Measurements from ENCODE around the gene PTF1A. TPM values are rescaled to one million over a fixed set of nuclear protein-coding genes. Genes with fewer than 3 reads are reported as not detected.

PTF1A gene
- total RNA-seq, 1 donor from 2014 or later: 50.7 TPM

GRCh38 chr10:23197416-23197861, 5.3 kb downstream of the PTF1A start:
- no peak overlapping the region for H3K4me3 Mint-ChIP-seq (ENCODE audit: low read depth)
- DNase-seq (ENCODE audit: low spot score, unreplicated experiment): no peak
- no peak for TF ChIP-seq CTCF (IDR thresholded peaks at IDR 0.05; ENCODE audit: unreplicated experiment)
- H3K4me1 Mint-ChIP-seq (ENCODE audit: low read depth): peaks cover 47% of the 10 kb centered on the region
- H3K27me3 Mint-ChIP-seq: peaks cover 67% of the 10 kb centered on the region
- no peaks in the 10 kb centered on the region for H3K9me3 Mint-ChIP-seq (ENCODE audit: low read depth)
- H3K36me3 Mint-ChIP-seq (ENCODE audit: insufficient read depth): peaks cover 6% of the 10 kb centered on the region
- no peak overlapping the region for H3K27ac Mint-ChIP-seq

GRCh38 chr10:23198610-23198939, 6.5 kb downstream of the PTF1A start:
- H3K4me1 Mint-ChIP-seq (ENCODE audit: low read depth): peaks cover 52% of the 10 kb centered on the region
- peak overlapping the region; percentile 91 for H3K27ac Mint-ChIP-seq
- DNase-seq (ENCODE audit: low spot score, unreplicated experiment): no peak
- H3K27me3 Mint-ChIP-seq: peaks cover 64% of the 10 kb centered on the region
- no peak for TF ChIP-seq CTCF (IDR thresholded peaks at IDR 0.05; ENCODE audit: unreplicated experiment)
- peak overlapping the region; percentile 80 for H3K4me3 Mint-ChIP-seq (ENCODE audit: low read depth)
- H3K9me3 Mint-ChIP-seq (ENCODE audit: low read depth): no peaks in the 10 kb centered on the region
- H3K36me3 Mint-ChIP-seq (ENCODE audit: insufficient read depth): peaks cover 6% of the 10 kb centered on the region

- DNase-seq (ENCODE audit: low spot score, unreplicated experiment): peak; percentile 54
- peak overlapping the region; percentile 80 for H3K4me3 Mint-ChIP-seq (ENCODE audit: low read depth)
- peaks cover 64% of the 10 kb centered on the region for H3K27me3 Mint-ChIP-seq
- H3K36me3 Mint-ChIP-seq (ENCODE audit: insufficient read depth): peaks cover 6% of the 10 kb centered on the region
- H3K4me1 Mint-ChIP-seq (ENCODE audit: low read depth): peaks cover 53% of the 10 kb centered on the region
- H3K27ac Mint-ChIP-seq: peak overlapping the region; percentile 91
- peaks cover 3% of the 10 kb centered on the region for H3K9me3 Mint-ChIP-seq (ENCODE audit: low read depth)
- TF ChIP-seq CTCF (IDR thresholded peaks at IDR 0.05; ENCODE audit: unreplicated experiment): peak; percentile 37
Observed at GRCh38 chr10:23198940-23199767, 7.0 kb downstream of the PTF1A start.

GRCh38 chr10:23199768-23200511, 7.8 kb downstream of the PTF1A start:
- DNase-seq (ENCODE audit: low spot score, unreplicated experiment): no peak

More at GRCh38 chr10:23199768-23200511, 7.8 kb downstream of the PTF1A start:
- no peak for TF ChIP-seq CTCF (IDR thresholded peaks at IDR 0.05; ENCODE audit: unreplicated experiment)
- peaks cover 58% of the 10 kb centered on the region for H3K4me1 Mint-ChIP-seq (ENCODE audit: low read depth)
- H3K27me3 Mint-ChIP-seq: peaks cover 64% of the 10 kb centered on the region
- H3K36me3 Mint-ChIP-seq (ENCODE audit: insufficient read depth): peaks cover 5% of the 10 kb centered on the region
- peak overlapping the region; percentile 57 for H3K27ac Mint-ChIP-seq
- peak overlapping the region; percentile 80 for H3K4me3 Mint-ChIP-seq (ENCODE audit: low read depth)
- H3K9me3 Mint-ChIP-seq (ENCODE audit: low read depth): peaks cover 3% of the 10 kb centered on the region

Measured in progenitor cell of endocrine pancreas (in vitro differentiated cells).